IMR-90 (cell line): Measurements from ENCODE around the gene MAN2C1. TPM values are rescaled to one million over a fixed set of nuclear protein-coding genes. Genes with fewer than 3 reads are reported as not detected.

Experiments used
- ATAC-seq: fragments of 200-7000 bp; cut with Tn5 transposase; 2 replicates; pipeline ENCODE4 v1.9.1; 2020; ENCODE audit warnings: low read depth, mild to moderate bottlenecking, moderate library complexity
- BruUV-seq: library from RNA; stranded (reverse); fragments of 400-500 nt; replicated peaks from 2 replicates; lab custom pipeline; 2021; lab: Mats Ljungman, UMichigan
- CTCF ChIA-PET: fragments of 300-600 bp; formaldehyde crosslinking; extraction: SDS; loops from one replicate; lab custom pipeline; 2021; ENCODE audit warnings: antibody characterized with exemption; lab: Yijun Ruan, JAX
- POLR2A ChIA-PET: fragments of 300-600 bp; sonication (Branson Sonifier 250); formaldehyde crosslinking; loops from one replicate; lab custom pipeline; 2022; ENCODE audit warnings: antibody characterized with exemption; ENCODE audit not compliant: unreplicated experiment; lab: Charles Lee
- DNase-seq: peaks from one replicate; pipeline ENCODE4 v3.0.0; 2013
- H2AFZ ChIP-seq: replicated peaks from 2 replicates; pipeline ENCODE3; 2013; ENCODE audit warnings: low read length, mild to moderate bottlenecking; ENCODE audit not compliant: poor library complexity
- H2AK5ac ChIP-seq: 2 replicates; pipeline ENCODE4 v1.6.1; 2013; ENCODE audit warnings: low read depth, low read length, inconsistent platforms
- H2AK9ac ChIP-seq: replicated peaks from 2 replicates; pipeline ENCODE3; 2013; ENCODE audit warnings: mild to moderate bottlenecking, low read depth, low read length, moderate library complexity; ENCODE audit not compliant: poor library complexity
- H2BK120ac ChIP-seq: 2 replicates; pipeline ENCODE4 v1.6.1; 2013; ENCODE audit warnings: low read depth, low read length, inconsistent platforms
- H2BK15ac ChIP-seq: 3 replicates; pipeline ENCODE4 v1.6.1; 2013; ENCODE audit warnings: low read depth, low read length, inconsistent platforms
- H2BK20ac ChIP-seq: 2 replicates; pipeline ENCODE4 v1.6.1; 2013; ENCODE audit warnings: low read depth, mild to moderate bottlenecking, inconsistent platforms, low read length, moderate library complexity
- H2BK5ac ChIP-seq: 2 replicates; pipeline ENCODE4 v1.6.1; 2013; ENCODE audit warnings: mild to moderate bottlenecking, low read depth, low read length, inconsistent platforms; ENCODE audit not compliant: poor library complexity, severe bottlenecking
- H3K14ac ChIP-seq: replicated peaks from 2 replicates; pipeline ENCODE4 v1.6.1; 2013; ENCODE audit warnings: low read depth, low read length, inconsistent platforms
- H3K18ac ChIP-seq: 2 replicates; pipeline ENCODE4 v1.6.1; 2013; ENCODE audit warnings: low read depth, low read length, control low read depth
- H3K23ac ChIP-seq: 2 replicates; pipeline ENCODE4 v1.6.1; 2013; ENCODE audit warnings: low read depth, low read length, inconsistent platforms
- H3K27ac ChIP-seq: 2 replicates; pipeline ENCODE4 v1.5.1; 2013; ENCODE audit warnings: mild to moderate bottlenecking, control low read depth, low read length; ENCODE audit not compliant: insufficient read depth
- H3K27me3 ChIP-seq: 2 replicates; pipeline ENCODE4 v1.6.1; 2013; ENCODE audit warnings: low read length; ENCODE audit not compliant: control insufficient read depth, insufficient read depth
- H3K36me3 ChIP-seq: 2 replicates; pipeline ENCODE4 v1.6.1; 2013; ENCODE audit warnings: low read length, mixed read lengths; ENCODE audit not compliant: control insufficient read depth, insufficient read depth
- H3K4ac ChIP-seq: 2 replicates; pipeline ENCODE4 v1.6.1; 2013; ENCODE audit warnings: low read depth, low read length, inconsistent platforms
- H3K4me1 ChIP-seq: 2 replicates; pipeline ENCODE4 v1.6.1; 2013; ENCODE audit warnings: low read length, mixed read lengths; ENCODE audit not compliant: control insufficient read depth, insufficient read depth
- H3K4me2 ChIP-seq: 2 replicates; pipeline ENCODE4 v1.6.1; 2013; ENCODE audit warnings: low read depth, mild to moderate bottlenecking, control low read depth, low read length, moderate library complexity
- H3K4me3 ChIP-seq: 2 replicates; pipeline ENCODE4 v1.5.1; 2013; ENCODE audit warnings: low read depth, mild to moderate bottlenecking, control low read depth, low read length, moderate library complexity; ENCODE audit not compliant: insufficient read depth
- H3K56ac ChIP-seq: 2 replicates; pipeline ENCODE4 v1.6.1; 2013; ENCODE audit warnings: low read length, inconsistent platforms; ENCODE audit not compliant: insufficient read depth; ENCODE audit errors: extremely low read depth
- H3K79me1 ChIP-seq, 2 experiments: 2 replicates each; pipeline ENCODE4 v1.6.1; 2013; ENCODE audit warnings: low read length in 2 of 2, inconsistent platforms in 1 of 2, low read depth in 1 of 2
- H3K9ac ChIP-seq: 2 replicates; pipeline ENCODE4 v1.6.1; 2013; ENCODE audit warnings: low read depth, low read length, control low read depth
- H3K9me1 ChIP-seq: 2 replicates; pipeline ENCODE4 v1.6.1; 2013; ENCODE audit warnings: low read length, inconsistent platforms; ENCODE audit not compliant: insufficient read depth
- H3K9me3 ChIP-seq: 2 replicates; pipeline ENCODE4 v1.6.1; 2013; ENCODE audit warnings: low read length; ENCODE audit not compliant: control insufficient read depth, insufficient read depth
- H4K20me1 ChIP-seq: 2 replicates; pipeline ENCODE4 v1.6.1; 2013; ENCODE audit warnings: low read length, inconsistent platforms; ENCODE audit not compliant: insufficient read depth
- H4K5ac ChIP-seq: 2 replicates; pipeline ENCODE4 v1.6.1; 2013; ENCODE audit warnings: mild to moderate bottlenecking, low read depth, low read length, control low read depth
- H4K8ac ChIP-seq, 2 experiments: 2 replicates each; pipeline ENCODE4 v1.6.1; 2013; ENCODE audit warnings: low read depth in 2 of 2, low read length in 2 of 2, control low read depth in 1 of 2, inconsistent platforms in 1 of 2
- H4K91ac ChIP-seq: 2 replicates; pipeline ENCODE4 v1.6.1; 2013; ENCODE audit warnings: low read depth, low read length, inconsistent platforms; ENCODE audit not compliant: insufficient read depth
- BHLHE40 ChIP-seq: fragments of 150-350 bp; IDR thresholded peaks from 2 replicates; pipeline ENCODE4 v1.6.1; 2016; ENCODE audit warnings: mild to moderate bottlenecking, low read depth, low read length
- CHD1 ChIP-seq: IDR thresholded peaks from 2 replicates; pipeline ENCODE4 v1.6.1; 2012; ENCODE audit warnings: low read depth, low read length, improper control_type of control experiment
- MAFK ChIP-seq: IDR thresholded peaks from 2 replicates; pipeline ENCODE4 v1.6.1; 2012; ENCODE audit warnings: low read depth, low read length, improper control_type of control experiment
- MAZ ChIP-seq: IDR thresholded peaks from 2 replicates; pipeline ENCODE4 v1.6.1; 2012; ENCODE audit warnings: low read depth, mild to moderate bottlenecking, low read length, improper control_type of control experiment, moderate library complexity, borderline replicate concordance
- MXI1 ChIP-seq: IDR thresholded peaks from 2 replicates; pipeline ENCODE4 v1.6.1; 2012; ENCODE audit warnings: low read depth, mild to moderate bottlenecking, low read length, moderate library complexity, borderline replicate concordance
- NFE2L2 ChIP-seq: fragments of 150-350 bp; IDR thresholded peaks from 2 replicates; pipeline ENCODE4 v1.6.1; 2016; ENCODE audit warnings: low read depth, mild to moderate bottlenecking, low read length
- RAD21 ChIP-seq: IDR thresholded peaks from 2 replicates; pipeline ENCODE4 v1.6.1; 2012; ENCODE audit warnings: low read length, improper control_type of control experiment
- WGBS, 2 experiments: methylation state at CpG; one replicate each; pipeline versions ENCODE4 v1.1.5 to v1.1.7; 2013; ENCODE audit warnings: missing lambda C conversion rate in 2 of 2; ENCODE audit not compliant: insufficient read length in 1 of 2; ENCODE audit errors: extremely low coverage in 2 of 2; 5-methylcytosine and 5-hydroxymethylcytosine counted together
- dilution Hi-C: fragments of 300-500 bp; cut with HindIII; formaldehyde crosslinking; loops from one replicate; pipeline ENCODE4 v1.14.3; 2018; ENCODE audit warnings: low sequenced_read_pairs; ENCODE audit not compliant: unreplicated experiment
- in situ Hi-C: fragments of 300-500 bp; cut with MboI; formaldehyde crosslinking; loops from 3 replicates; pipeline ENCODE4 v1.14.3; 2019; ENCODE audit warnings: low sequenced_read_pairs, inconsistent platforms, mixed read lengths
- intact Hi-C: fragments of 100-400 bp; cut with micrococcal nuclease; formaldehyde crosslinking; loops from 2 replicates; pipeline ENCODE4 v1.10.0; 2022
- polyA plus RNA-seq, 3 experiments: library from polyadenylated mRNA; depleted of rRNA; stranded (reverse); fragments of >200 nt; gene quantifications; 2 replicates each; pipeline ENCODE4 v1.2.3, GENCODE V29; 2012; ENCODE audit warnings: low replicate concordance in 1 of 3
- total RNA-seq: library from RNA; depleted of rRNA; stranded (reverse); fragments of >200 nt; gene quantifications from 2 replicates; pipeline ENCODE4 v1.2.3, GENCODE V29; 2012
- TF ChIP-seq, protein P1 (sequence below): conservative IDR thresholded peaks from 2 replicates; pipeline ENCODE4 v1.5.1; 2012; ENCODE audit warnings: mild to moderate bottlenecking, low read depth, low read length, improper control_type of control experiment
- TF ChIP-seq, protein P2 (sequence below): fragments of 150-350 bp; IDR thresholded peaks from 2 replicates; pipeline ENCODE4 v1.6.1; 2016; ENCODE audit warnings: low read depth, mild to moderate bottlenecking, low read length, moderate library complexity, borderline replicate concordance

Gene MAN2C1
- total and polyA plus RNA-seq, 2 of the 4 experiments (the other 2 are of a cell fraction), result 34.8 to 153 TPM

GRCh38 chr15:75327005-75327404, 41.4 kb downstream of the MAN2C1 start:
- no peak overlapping the region for H3K4ac ChIP-seq
- H3K14ac ChIP-seq, result no peak overlapping the region
- DNase-seq, result no peak
- ATAC-seq, result no peak
- H2AK9ac ChIP-seq, result no peak overlapping the region
- BruUV-seq, result no TSS peak
- dilution Hi-C loops (no loop called here), in situ Hi-C loops (no loop called here), intact Hi-C loops (no loop called here)
- POLR2A ChIA-PET, result no interaction called here
- no peak overlapping the region for H3K23ac ChIP-seq
- H4K91ac ChIP-seq, result no peak overlapping the region
- no peaks in the 10 kb centered on the region for H3K4me1 ChIP-seq
- H2BK120ac ChIP-seq, result no peak overlapping the region
- H3K56ac ChIP-seq, result no peak overlapping the region
- TF ChIP-seq BHLHE40 (no peak), MXI1 (no peak), RAD21 (no peak), MAFK (no peak), NFE2L2 (no peak), CHD1 (no peak), MAZ (no peak)
- TF ChIP-seq, protein P1, sequence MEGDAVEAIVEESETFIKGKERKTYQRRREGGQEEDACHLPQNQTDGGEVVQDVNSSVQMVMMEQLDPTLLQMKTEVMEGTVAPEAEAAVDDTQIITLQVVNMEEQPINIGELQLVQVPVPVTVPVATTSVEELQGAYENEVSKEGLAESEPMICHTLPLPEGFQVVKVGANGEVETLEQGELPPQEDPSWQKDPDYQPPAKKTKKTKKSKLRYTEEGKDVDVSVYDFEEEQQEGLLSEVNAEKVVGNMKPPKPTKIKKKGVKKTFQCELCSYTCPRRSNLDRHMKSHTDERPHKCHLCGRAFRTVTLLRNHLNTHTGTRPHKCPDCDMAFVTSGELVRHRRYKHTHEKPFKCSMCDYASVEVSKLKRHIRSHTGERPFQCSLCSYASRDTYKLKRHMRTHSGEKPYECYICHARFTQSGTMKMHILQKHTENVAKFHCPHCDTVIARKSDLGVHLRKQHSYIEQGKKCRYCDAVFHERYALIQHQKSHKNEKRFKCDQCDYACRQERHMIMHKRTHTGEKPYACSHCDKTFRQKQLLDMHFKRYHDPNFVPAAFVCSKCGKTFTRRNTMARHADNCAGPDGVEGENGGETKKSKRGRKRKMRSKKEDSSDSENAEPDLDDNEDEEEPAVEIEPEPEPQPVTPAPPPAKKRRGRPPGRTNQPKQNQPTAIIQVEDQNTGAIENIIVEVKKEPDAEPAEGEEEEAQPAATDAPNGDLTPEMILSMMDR, result no peak
- TF ChIP-seq, protein P2, sequence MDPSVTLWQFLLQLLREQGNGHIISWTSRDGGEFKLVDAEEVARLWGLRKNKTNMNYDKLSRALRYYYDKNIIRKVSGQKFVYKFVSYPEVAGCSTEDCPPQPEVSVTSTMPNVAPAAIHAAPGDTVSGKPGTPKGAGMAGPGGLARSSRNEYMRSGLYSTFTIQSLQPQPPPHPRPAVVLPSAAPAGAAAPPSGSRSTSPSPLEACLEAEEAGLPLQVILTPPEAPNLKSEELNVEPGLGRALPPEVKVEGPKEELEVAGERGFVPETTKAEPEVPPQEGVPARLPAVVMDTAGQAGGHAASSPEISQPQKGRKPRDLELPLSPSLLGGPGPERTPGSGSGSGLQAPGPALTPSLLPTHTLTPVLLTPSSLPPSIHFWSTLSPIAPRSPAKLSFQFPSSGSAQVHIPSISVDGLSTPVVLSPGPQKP, result no peak
- H3K27me3 ChIP-seq, result peaks cover 18% of the 10 kb centered on the region
- no peak overlapping the region for H2BK5ac ChIP-seq
- no peak overlapping the region for H3K27ac ChIP-seq
- no peak overlapping the region for H3K4me3 ChIP-seq
- H4K8ac ChIP-seq, result no peak overlapping the region
- H3K9me1 ChIP-seq, result no peaks in the 10 kb centered on the region
- H3K9ac ChIP-seq, result no peak overlapping the region
- H3K9me3 ChIP-seq, result no peaks in the 10 kb centered on the region
- H2BK15ac ChIP-seq, result no peak overlapping the region
- H3K4me2 ChIP-seq, result no peak overlapping the region
- no peak overlapping the region for H4K5ac ChIP-seq
- no peak overlapping the region for H3K18ac ChIP-seq
- WGBS, 2 experiments, result 50% methylated on average over 1 of the region's 4 CpGs; no CpG with 5 or more reads in 1 of the 2 experiments
- H2BK20ac ChIP-seq, result no peak overlapping the region
- H3K36me3 ChIP-seq, result no peaks in the 10 kb centered on the region
- no peaks in the 10 kb centered on the region for H3K79me1 ChIP-seq
- H4K20me1 ChIP-seq, result no peaks in the 10 kb centered on the region
- CTCF ChIA-PET, result no interaction called here
- no peak overlapping the region for H2AK5ac ChIP-seq
- H2AFZ ChIP-seq, result no peak overlapping the region
